Stimulated activated CD8-positive, alpha-beta memory T cell treated with anti-CD3 and anti-CD28 coated beads, Interleukin-4, amount 100 ng/mL, for 48 hours (primary cell): Measurements from ENCODE around the gene TGFB1I1.
"Not testable (repeated sequence)": the region's sequence is repeated elsewhere in the genome, so short reads cannot be mapped to it uniquely, and the experiment has no call there.

Experiments used
- DNase-seq: peaks from one replicate; pipeline ENCODE4 v3.0.0-alpha.2; 2020

TGFB1I1 gene

GRCh38 chr16:31472709-31473203, 804 bp downstream of the TGFB1I1 start:
- peak; percentile 74 for DNase-seq

- no peak for DNase-seq
These were observed 1.5 kb downstream of the TGFB1I1 start for GRCh38 chr16:31473264-31473984.

DNA sequence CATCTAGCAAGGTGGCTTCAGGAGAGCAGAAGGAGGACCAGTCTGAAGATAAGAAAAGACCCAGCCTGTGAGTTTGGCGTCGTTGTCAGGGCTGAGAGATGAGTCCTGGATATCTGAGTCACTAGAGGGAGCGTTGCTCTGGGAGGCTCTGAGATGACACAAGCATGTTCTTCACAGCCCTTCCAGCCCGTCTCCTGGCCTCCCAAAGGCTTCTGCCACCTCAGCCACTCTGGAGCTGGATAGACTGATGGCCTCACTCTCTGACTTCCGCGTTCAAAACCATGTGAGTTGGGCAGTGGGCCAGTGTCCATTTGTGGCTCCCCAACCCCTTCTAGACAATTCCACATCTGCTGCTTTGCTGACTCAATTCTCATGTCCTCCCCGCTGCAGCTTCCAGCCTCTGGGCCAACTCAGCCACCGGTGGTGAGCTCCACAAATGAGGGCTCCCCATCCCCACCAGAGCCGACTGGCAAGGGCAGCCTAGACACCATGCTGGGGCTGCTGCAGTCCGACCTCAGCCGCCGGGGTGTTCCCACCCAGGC, 2.3 kb downstream of the TGFB1I1 start:
- no peak for DNase-seq

GRCh38 chr16:31474773-31475738, 3.1 kb downstream of the TGFB1I1 start:
- no peak for DNase-seq

- no peak for DNase-seq
These were observed 4.0 kb downstream of the TGFB1I1 start for GRCh38 chr16:31475946-31476302.

GRCh38 chr16:31476303-31477219, 4.6 kb downstream of the TGFB1I1 start:
- peak; percentile 93 for DNase-seq

DNA sequence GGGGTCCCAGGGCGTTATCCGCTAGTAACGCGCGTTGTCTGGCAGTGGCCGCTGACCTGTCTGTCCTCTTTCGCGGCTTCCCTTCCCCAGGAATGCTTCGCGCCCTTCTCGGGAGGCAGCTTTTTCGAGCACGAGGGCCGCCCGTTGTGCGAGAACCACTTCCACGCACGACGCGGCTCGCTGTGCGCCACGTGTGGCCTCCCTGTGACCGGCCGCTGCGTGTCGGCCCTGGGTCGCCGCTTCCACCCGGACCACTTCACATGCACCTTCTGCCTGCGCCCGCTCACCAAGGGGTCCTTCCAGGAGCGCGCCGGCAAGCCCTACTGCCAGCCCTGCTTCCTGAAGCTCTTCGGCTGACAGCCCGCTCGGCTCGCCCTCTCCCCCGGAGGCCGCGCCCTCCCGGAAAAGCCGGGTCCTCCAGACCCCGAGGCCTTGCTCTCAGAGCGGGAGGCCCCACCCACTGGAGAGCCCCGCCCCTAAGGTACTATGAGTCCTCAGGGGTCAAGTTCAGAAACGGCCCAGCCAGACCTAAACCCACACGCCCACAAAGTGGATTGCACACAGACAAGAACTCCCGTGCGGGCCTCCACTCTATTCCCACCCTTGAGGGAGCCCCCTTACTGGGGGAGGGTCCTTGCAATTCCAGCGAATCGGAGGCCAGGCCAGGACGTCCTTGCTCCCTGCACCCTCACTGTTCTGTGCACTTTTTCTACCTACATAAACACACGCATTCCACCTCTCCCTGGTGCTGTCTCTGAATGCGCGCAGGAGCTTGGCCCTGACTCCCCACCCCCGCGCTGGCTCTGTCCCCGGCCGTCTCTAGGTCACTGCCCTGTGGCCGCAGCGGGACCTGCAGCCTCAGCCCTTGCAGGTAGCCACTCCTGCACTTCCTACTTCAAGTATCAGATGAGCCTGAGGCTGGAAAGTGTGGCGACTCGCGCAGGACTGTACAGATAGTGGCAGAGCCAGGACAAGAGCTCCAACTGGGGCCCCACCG, 5.6 kb downstream of the TGFB1I1 start:
- DNase-seq: peak; percentile 71

DNA sequence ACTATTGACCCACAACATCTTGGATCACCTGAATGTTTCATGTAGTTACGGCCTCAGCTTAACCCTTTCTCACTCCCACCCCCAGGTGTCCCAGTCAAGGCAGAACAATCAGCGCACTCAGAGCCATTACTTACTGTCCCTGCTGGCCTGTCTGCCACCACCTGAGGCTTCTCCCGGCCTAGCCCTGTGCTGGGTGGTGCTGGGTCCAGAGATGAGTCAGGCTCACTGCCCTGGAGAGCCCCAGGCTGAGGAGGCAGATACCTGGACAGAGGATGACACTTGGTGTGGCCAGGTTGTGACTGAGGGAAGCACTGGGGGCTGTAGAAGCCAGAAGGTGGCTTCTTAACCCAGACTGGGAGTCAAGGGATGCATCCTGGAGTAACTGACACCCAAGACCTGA, 7.0 kb downstream of the TGFB1I1 start:
- DNase-seq: no peak

GRCh38 chr16:31479751-31480150, 7.8 kb downstream of the TGFB1I1 start:
- no peak for DNase-seq

- DNase-seq: no peak
These were observed 9.0 kb downstream of the TGFB1I1 start for GRCh38 chr16:31480851-31481536.

DNA sequence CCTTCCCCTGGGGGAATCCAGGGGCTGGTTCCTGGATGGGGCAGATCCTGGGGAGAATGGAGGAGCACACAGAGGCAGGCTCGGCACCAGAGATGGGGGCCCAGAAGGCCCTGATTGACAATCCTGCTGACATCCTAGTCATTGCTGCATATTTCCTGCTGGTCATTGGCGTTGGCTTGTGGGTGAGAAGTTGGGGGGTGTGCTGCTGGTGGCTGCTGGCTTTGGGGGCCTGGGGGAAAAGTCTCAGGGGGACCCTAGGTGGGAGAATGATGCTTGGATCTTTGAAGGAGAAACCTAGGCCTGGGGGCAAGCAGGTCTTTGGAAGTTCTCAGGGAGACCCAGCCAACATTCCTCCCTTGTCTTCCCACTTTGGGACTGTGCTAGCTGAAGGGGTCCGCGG, 11.1 kb downstream of the TGFB1I1 start, which contains the start of gene SLC5A2:
Gene SLC5A2, plus strand, starts transcription at position 43 of the 400 bp plus-strand sequence. Its CDS starts 14 bp downstream, at position 57.
- no peak for DNase-seq

DNA sequence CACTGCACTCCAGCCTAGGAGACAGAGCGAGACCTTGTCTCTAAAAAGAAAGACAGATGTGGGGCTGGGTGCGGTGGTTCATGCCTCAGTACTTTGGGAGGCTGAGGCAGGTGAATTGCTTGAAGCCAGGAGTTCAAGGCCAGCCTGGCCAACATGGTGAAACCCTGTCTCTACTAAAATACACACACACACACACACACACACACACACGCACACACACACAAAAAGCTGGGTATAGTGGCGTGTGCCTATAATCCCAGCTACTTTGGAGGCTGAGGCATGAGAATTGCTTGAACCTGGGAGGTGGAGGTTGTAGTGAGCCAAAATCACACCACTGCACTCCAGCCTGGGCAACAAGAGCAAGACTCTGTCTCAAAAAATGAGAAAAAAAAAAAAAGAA, 12.1 kb downstream of the TGFB1I1 start:
- DNase-seq: not testable (repeated sequence)

- DNase-seq: no peak
These were observed 12.7 kb downstream of the TGFB1I1 start for GRCh38 chr16:31484491-31485171.

GRCh38 chr16:31485571-31485970, 13.6 kb downstream of the TGFB1I1 start:
- no peak for DNase-seq

GRCh38 chr16:31486045-31486444, 14.1 kb downstream of the TGFB1I1 start:
- DNase-seq: no peak

DNA sequence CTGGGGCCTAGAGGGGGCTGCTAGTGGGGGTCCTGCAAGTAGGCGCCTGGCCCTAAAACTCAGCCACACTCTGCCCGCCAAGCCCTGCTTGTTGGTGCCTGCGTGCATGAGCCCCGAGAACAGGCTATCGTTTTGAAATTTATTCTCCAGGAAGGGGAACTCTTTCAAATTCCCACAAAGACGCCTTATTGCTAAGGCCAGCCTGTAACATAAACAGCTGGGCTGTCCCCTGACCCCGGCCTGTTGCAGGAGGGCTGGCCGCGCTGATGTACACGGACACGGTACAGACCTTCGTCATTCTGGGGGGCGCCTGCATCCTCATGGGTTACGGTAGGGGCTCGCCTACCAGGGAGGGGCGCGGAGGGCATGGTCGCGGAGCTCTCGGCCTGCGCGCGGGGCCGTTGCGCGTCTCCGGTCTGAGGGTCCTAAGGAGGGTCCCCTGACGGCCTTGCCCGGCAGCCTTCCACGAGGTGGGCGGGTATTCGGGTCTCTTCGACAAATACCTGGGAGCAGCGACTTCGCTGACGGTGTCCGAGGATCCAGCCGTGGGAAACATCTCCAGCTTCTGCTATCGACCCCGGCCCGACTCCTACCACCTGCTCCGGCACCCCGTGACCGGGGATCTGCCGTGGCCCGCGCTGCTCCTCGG, 15.2 kb downstream of the TGFB1I1 start:
- no peak for DNase-seq

GRCh38 chr16:31487720-31488467, 15.9 kb downstream of the TGFB1I1 start:
- peak; percentile 71 for DNase-seq
